Stimulated activated naive B cell treated with anti-CD40 and anti-IgM and Interleukin-4, amounts not matched to agents 10 μg/mL and 1 μg/mL and 100 μg/mL, for 72 hours (primary cell): ENCODE data around the gene GALNT1.
"Not testable (repeated sequence)": the region's sequence is repeated elsewhere in the genome, so short reads cannot be mapped to it uniquely, and the experiment has no call there.

Experiments used
- ATAC-seq, 2 donors: fragments of 150-1000 bp; cut with Tn5 transposase; replicated peaks; 2 replicates each; pipeline ENCODE4 v1.10.0; 2021; ENCODE audit warnings: moderate library complexity in 1 of 2
- DNase-seq: peaks from one replicate; pipeline ENCODE4 v3.0.0; 2021
- H3K27ac Mint-ChIP-seq: one replicate; pipeline ENCODE4 v1.8.0; 2022; ENCODE audit warnings: mild to moderate bottlenecking, mixed read lengths
- H3K27me3 Mint-ChIP-seq, 2 donors: one replicate each; pipeline ENCODE4 v1.8.0; 2022; ENCODE audit warnings: mixed read lengths in 2 of 2
- H3K36me3 Mint-ChIP-seq, 2 donors: one replicate each; pipeline ENCODE4 v1.8.0; 2022; ENCODE audit warnings: mixed read lengths in 2 of 2, mild to moderate bottlenecking in 1 of 2
- H3K4me1 Mint-ChIP-seq, 2 donors: one replicate each; pipeline ENCODE4 v1.8.0; 2022; ENCODE audit warnings: mixed read lengths in 2 of 2, mild to moderate bottlenecking in 1 of 2
- H3K4me3 Mint-ChIP-seq, 2 donors: one replicate each; pipeline ENCODE4 v1.8.0; 2022; ENCODE audit warnings: mild to moderate bottlenecking in 2 of 2, mixed read lengths in 2 of 2, moderate library complexity in 1 of 2
- H3K9me3 Mint-ChIP-seq, 2 donors: one replicate each; pipeline ENCODE4 v1.8.0; 2022; ENCODE audit warnings: mixed read lengths in 2 of 2, mild to moderate bottlenecking in 1 of 2

GALNT1 gene

DNA sequence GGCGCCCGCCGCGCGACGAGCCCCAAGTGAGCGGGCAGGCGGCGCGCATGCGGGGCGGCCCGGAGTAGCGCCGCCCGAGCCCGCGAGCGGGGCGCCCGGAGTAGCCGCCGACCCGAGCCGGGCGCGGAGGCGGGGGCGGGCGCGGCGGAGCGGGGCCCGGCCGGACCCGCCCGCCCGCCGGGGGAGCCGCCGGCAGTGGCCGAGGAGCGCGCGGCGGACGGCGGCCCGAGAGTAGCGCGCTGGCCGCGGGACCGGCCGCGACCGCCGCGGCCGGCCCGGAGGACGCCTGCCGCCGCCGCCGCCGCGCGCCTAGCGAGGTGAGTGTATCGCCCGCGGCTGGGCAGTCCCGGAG, at the start of gene GALNT1:
Gene GALNT1, plus strand, starts transcription at position 195 of the 352 bp plus-strand sequence. CDS start 72,923 bp downstream, outside the sequence.
- Mint-ChIP-seq H3K27ac (peak within 1 kb of the TSS; percentile 91), H3K27me3 (peaks cover 0 to 4% of the 10 kb centered on the region in 2 donors), H3K36me3 (peaks cover 16 to 26% of the 10 kb centered on the region in 2 donors), H3K4me3 (peak within 1 kb of the TSS; percentile 83 to 84), H3K4me1 (peaks cover 32 to 53% of the 10 kb centered on the region in 2 donors), H3K9me3 (peaks cover 5 to 11% of the 10 kb centered on the region in 2 donors)
- ATAC-seq = peak; percentile 19 to 33
- no peak for DNase-seq

DNA sequence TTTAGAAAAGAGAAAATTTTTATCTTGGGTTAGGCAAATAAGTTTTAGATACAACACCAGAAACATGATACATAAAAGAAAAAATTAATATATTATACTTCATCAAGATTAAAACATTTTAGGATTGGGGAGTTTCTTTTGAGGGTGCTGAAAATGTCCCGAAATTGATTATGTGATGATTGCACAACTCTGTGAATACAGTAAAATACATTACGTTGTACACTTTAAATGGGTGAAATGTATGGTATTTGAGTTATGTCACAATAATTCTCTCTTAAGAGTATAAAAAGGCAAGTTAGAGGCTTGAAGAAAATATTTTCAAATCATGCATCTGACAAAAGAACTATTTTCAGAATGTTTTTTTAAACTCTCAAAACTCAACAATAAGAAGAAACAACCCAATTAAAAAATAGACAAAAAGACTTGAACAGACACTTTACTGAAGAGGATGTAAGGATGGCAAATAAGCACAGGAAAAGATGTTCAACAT, 47.6 kb upstream of the GALNT1 start:
- DNase-seq (no peak), ATAC-seq (no peak)
- peaks cover 3 to 9% of the 10 kb centered on the region in 2 donors for H3K36me3 Mint-ChIP-seq
- no peak overlapping the region for H3K4me3 Mint-ChIP-seq
- H3K27me3 Mint-ChIP-seq = peaks cover 9 to 14% of the 10 kb centered on the region in 2 donors
- no peaks in the 10 kb centered on the region for H3K4me1 Mint-ChIP-seq
- no peak overlapping the region for H3K27ac Mint-ChIP-seq
- H3K9me3 Mint-ChIP-seq = peaks cover 19% of the 10 kb centered on the region in 2 donors

DNA sequence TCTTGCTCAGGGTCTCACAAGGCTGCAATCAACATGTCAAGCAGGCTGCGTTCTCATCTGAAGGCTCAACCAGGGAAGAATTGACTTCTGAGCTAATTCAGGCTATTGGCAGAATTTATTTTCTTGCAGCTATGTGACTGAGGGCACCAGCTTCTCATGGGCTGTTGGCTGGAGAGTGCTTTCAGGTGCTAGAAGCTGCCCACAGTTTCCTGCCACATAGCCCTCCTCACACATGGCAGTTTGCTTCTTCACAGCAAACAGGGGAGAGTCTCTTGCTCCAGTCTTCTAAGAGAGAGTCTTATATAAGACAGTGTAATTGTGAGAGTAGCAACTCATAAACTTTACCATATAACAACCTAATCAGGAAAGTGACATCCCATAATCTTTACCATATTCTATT, 46.2 kb upstream of the GALNT1 start:
- H3K27ac Mint-ChIP-seq = no peak overlapping the region
- H3K4me1 Mint-ChIP-seq = no peaks in the 10 kb centered on the region
- H3K27me3 Mint-ChIP-seq = peaks cover 8 to 11% of the 10 kb centered on the region in 2 donors
- H3K4me3 Mint-ChIP-seq = no peak overlapping the region
- H3K9me3 Mint-ChIP-seq = peaks cover 19 to 20% of the 10 kb centered on the region in 2 donors
- H3K36me3 Mint-ChIP-seq = peaks cover 3 to 9% of the 10 kb centered on the region in 2 donors
- no peak for ATAC-seq
- DNase-seq = no peak

DNA sequence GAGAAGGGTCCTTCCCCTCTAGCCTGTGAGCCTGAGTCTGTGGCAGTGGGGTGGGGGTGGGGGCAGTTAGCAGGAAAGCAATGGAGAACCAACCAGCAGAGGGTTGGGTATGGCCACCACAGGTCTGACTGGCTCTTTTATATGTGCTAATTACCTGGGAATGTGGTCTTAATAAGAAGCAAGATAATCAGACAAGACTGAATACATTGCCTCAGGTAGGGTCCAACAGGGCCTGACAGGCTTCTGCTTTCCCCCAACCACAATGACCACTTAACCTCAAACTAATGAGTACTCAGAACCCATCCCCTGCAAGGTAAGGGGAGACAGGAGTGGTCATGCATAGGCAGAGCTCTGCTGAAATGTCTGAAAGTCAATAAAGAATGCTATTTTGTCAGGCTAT, 39.2 kb upstream of the GALNT1 start:
- Mint-ChIP-seq H3K4me1 (no peaks in the 10 kb centered on the region), H3K4me3 (no peak overlapping the region), H3K9me3 (peaks cover 2 to 4% of the 10 kb centered on the region in 2 donors), H3K27me3 (peaks cover 19 to 22% of the 10 kb centered on the region in 2 donors), H3K36me3 (no peaks in the 10 kb centered on the region), H3K27ac (no peak overlapping the region)
- DNase-seq = no peak
- no peak for ATAC-seq

DNA sequence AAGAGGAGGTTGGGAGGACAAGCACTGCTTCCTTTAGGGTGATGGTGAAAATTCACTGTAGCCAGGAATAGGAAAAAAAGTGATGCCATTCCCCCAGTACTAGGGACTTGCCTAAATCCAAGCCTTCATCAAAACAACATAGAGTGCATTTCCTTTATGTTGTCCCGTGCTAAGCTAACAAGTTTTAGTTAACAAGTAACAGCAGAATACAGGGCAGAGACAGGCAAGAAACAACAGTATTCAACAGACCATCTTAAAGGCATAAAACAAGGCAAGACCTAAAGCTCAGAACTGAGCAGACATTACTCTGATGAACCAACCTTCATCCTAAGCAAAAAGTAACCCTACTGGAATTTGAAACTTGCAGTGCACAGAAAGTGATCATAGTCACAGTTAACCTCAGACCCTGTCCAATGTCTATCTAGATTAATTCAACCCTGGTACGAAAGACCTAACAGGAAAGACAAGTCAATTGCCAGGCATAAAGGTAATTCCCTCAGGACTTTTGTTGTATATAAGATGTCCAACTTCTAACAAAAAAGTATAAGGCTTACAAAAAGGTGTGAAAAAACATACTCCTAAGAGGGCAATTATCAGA, 34.4 kb upstream of the GALNT1 start:
- Mint-ChIP-seq H3K9me3 (no peaks in the 10 kb centered on the region), H3K27ac (no peak overlapping the region), H3K27me3 (peaks cover 16 to 17% of the 10 kb centered on the region in 2 donors), H3K4me3 (no peak overlapping the region), H3K4me1 (no peaks in the 10 kb centered on the region), H3K36me3 (no peaks in the 10 kb centered on the region)
- DNase-seq (no peak), ATAC-seq (no peak)

DNA sequence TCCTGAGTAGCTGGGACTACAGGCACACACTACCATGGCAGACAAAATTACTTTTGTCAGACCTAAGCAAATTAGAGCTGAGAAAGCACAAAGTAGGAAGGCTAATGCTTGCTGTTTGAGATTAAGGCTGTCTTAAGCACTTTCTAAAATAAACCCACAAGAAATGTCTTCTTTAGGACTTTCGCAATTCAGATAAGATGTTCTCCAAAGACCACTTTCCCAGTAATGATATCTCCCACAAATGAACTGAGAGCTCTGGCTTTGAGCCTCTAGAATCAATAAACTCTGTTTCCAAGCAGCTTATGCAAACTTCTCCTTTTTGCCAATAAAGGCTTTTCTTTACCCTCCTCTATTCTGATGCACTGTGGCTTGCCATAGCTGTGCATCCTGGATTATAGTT, 32.0 kb upstream of the GALNT1 start:
- Mint-ChIP-seq H3K4me1 (no peaks in the 10 kb centered on the region), H3K27me3 (peaks cover 16 to 21% of the 10 kb centered on the region in 2 donors), H3K9me3 (no peaks in the 10 kb centered on the region), H3K4me3 (no peak overlapping the region), H3K36me3 (no peaks in the 10 kb centered on the region), H3K27ac (no peak overlapping the region)
- ATAC-seq (no peak), DNase-seq (no peak)

DNA sequence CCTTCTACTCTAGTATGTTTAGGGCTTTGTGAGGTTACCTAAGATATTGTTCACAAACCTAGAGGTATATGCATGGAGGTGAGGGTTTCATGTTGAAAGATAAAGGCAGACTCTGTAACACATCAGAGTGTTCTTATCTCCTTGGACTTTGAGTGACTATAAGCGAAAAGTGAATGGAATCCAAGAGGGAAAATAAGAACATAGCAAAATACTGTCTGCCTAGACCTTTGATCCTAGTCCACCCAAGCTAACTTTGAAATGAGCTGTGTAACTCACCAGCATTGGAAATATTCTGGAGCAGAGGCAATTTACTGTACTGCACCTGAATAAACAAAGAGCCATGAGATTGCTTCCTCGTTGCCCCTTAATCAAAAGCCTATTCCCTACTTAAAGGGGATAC, 28.2 kb upstream of the GALNT1 start:
- Mint-ChIP-seq H3K36me3 (no peaks in the 10 kb centered on the region), H3K27ac (no peak overlapping the region), H3K9me3 (no peaks in the 10 kb centered on the region), H3K4me3 (no peak overlapping the region), H3K27me3 (peaks cover 8 to 10% of the 10 kb centered on the region in 2 donors), H3K4me1 (no peaks in the 10 kb centered on the region)
- DNase-seq = no peak
- no peak for ATAC-seq

DNA sequence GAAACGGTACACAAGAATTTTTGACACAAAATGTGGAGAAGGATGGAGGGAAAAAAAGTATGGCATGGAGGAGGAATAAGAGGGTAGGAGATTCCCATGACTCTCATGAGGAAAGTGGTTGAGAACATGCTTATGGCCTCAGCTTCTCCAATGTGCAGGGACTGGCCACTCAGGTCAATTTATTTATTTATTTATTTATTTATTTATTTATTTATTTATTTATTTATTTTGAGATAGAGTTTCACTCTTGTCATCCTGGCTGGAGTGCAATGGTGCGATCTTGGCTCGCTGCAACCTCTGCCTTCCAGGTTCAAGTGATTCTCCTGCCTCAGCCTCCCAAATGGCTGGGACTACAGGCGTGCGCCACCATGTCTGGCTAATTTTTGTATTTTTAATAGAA, 26.0 kb upstream of the GALNT1 start:
- not testable (repeated sequence) for DNase-seq, H3K36me3 Mint-ChIP-seq, H3K4me1 Mint-ChIP-seq, H3K4me3 Mint-ChIP-seq, ATAC-seq, H3K9me3 Mint-ChIP-seq, H3K27ac Mint-ChIP-seq
- H3K27me3 Mint-ChIP-seq = peaks cover 8 to 10% of the 10 kb centered on the region in 2 donors

DNA sequence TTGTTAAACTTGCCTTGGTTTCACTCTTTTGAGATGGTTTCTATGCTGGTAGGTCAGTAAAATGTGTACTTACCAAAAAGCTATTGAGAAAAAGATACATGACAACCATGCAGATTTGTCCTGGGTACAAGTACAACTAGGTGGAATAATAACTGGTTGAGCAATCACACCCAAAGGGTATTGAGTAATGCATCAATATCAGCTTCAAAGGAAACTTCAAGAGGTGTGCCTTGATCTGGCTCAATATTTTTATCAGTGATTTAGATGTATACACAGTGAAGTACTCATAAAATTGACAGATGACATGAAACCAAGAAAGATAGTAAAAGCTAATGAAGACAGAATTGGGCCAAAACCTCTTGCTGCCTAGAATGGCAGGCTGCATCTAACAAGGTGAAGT, 21.7 kb upstream of the GALNT1 start:
- peaks cover 2 to 6% of the 10 kb centered on the region in 2 donors for H3K4me1 Mint-ChIP-seq
- peaks cover 3 to 6% of the 10 kb centered on the region in 2 donors for H3K27me3 Mint-ChIP-seq
- DNase-seq = no peak
- no peaks in the 10 kb centered on the region for H3K36me3 Mint-ChIP-seq
- H3K27ac Mint-ChIP-seq = no peak overlapping the region
- H3K9me3 Mint-ChIP-seq = no peaks in the 10 kb centered on the region
- no peak overlapping the region for H3K4me3 Mint-ChIP-seq
- ATAC-seq = no peak

DNA sequence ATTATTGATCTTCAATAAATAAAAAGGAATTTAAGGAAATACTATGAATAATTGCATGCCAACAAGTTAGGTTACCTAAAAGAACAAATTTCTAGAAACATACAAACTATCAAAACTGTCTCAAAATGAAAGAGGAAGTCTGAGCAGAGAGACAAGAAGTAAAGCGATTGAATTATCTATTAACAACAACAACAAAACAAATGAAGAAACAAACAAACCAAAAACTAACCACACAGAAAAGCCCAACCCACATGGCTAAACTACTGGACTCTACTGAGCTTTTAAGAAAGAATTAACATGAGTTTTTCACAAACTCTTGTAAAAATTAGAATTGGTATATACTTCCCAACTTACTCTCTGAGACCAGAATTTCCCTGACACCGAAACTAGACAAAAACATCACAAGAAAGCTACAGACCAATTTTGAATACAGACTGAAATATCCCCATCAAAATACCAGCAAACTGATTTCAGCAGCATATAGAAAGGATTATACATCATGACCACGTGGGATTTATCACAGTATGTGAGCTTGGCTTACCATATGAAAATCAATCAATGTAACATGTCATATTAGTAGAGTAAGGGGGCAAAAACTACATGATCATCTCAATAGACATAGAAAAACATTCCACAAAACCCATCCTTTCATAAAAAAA, 16.6 kb upstream of the GALNT1 start:
- Mint-ChIP-seq H3K27me3 (no peaks in the 10 kb centered on the region), H3K27ac (peak overlapping the region; percentile 2), H3K9me3 (no peaks in the 10 kb centered on the region), H3K4me1 (peaks cover 5 to 17% of the 10 kb centered on the region in 2 donors), H3K4me3 (peak overlapping the region; percentile 18 to 54), H3K36me3 (no peaks in the 10 kb centered on the region)
- no peak for DNase-seq
- peak; percentile 51 for ATAC-seq

DNA sequence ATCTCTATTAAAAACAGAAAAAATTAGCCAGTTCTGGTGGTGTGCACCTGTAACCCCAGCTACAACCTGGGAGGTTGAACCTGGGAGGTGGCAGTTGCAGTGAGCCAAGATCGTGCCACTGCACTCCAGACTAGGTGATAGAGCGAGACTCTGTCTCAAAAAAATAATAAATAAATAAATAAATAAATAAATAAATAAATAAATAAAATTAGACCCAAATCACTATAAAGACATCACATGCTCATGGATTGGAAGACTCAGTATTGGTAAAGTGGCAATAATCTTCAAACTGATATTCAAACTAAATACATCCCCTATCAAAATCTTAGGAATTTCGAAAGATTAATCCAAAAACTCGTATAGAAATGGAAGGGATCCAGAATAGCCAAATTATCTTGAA, 15.5 kb upstream of the GALNT1 start:
- ATAC-seq (no peak), DNase-seq (no peak)
- no peaks in the 10 kb centered on the region for H3K36me3 Mint-ChIP-seq
- H3K9me3 Mint-ChIP-seq = no peaks in the 10 kb centered on the region
- H3K4me3 Mint-ChIP-seq = no peak overlapping the region
- no peaks in the 10 kb centered on the region for H3K27me3 Mint-ChIP-seq
- peaks cover 5 to 17% of the 10 kb centered on the region in 2 donors for H3K4me1 Mint-ChIP-seq
- H3K27ac Mint-ChIP-seq = no peak overlapping the region

DNA sequence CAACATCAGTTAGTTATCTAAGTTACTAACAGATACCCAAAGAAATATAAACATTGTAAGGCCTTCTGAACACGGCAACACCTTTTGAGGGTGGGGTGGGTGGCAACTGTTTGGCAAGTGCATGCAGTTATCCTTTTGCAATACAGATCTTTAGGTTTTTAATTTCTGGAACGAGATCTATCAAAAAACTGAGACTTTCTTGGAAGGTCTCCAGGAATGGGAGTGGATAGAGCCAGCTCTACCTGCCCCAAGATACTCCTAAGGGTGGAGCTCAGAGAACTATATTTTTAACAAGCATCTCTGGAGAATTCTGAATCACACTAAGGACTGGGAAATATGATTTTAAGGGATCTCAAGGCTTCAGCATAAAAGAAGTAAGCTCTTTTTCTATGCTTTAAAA, 11.4 kb upstream of the GALNT1 start:
- DNase-seq = no peak
- no peaks in the 10 kb centered on the region for H3K27me3 Mint-ChIP-seq
- H3K4me3 Mint-ChIP-seq = no peak overlapping the region
- no peak overlapping the region for H3K27ac Mint-ChIP-seq
- no peaks in the 10 kb centered on the region for H3K9me3 Mint-ChIP-seq
- peaks cover under 1 to 8% of the 10 kb centered on the region in 2 donors for H3K4me1 Mint-ChIP-seq
- no peaks in the 10 kb centered on the region for H3K36me3 Mint-ChIP-seq
- no peak for ATAC-seq

DNA sequence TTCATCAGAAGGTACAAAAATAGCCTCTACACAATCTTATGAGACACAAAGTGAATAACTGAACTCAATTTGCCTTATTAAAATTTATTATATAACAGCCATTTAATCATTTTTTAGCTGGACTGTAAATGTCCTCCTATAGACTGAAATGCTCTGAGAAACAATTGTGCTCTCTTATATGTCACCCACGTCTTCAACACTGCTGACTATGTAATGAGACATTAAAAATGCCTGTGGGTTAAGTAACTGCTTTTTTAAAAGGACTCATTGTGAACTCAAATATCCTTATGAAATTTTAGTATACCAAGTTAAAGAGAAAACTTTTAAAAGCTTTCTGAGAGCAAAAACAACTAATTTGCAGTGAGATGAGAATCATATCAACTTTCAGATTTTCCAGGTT, 10.4 kb upstream of the GALNT1 start:
- Mint-ChIP-seq H3K9me3 (peaks cover 4 to 6% of the 10 kb centered on the region in 2 donors), H3K4me1 (peaks cover 0 to 5% of the 10 kb centered on the region in 2 donors), H3K27me3 (no peaks in the 10 kb centered on the region), H3K27ac (no peak overlapping the region), H3K36me3 (peaks cover 6 to 7% of the 10 kb centered on the region in 2 donors), H3K4me3 (no peak overlapping the region)
- ATAC-seq (no peak), DNase-seq (no peak)

DNA sequence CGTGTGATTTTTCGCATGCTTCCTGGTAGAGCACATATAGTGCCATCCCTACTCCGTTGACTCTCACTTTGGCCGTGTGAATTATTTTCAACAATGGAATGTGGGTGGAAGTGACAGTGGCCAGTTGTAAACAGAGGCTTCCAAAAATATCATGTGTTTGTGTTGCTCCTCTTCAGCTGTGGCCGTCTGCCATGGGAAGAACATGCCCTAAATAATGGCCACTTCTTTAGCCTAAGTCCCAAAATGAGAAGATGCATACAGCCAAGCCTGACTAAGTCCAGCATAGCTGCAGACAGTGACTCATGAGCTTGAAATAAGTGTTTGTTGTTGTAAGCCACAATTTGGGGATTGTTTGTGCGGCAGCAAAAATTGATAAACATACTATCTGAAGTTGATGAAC, 8.9 kb upstream of the GALNT1 start:
- ATAC-seq = no peak
- H3K36me3 Mint-ChIP-seq = peaks cover 7 to 15% of the 10 kb centered on the region in 2 donors
- DNase-seq = no peak
- H3K27ac Mint-ChIP-seq = no peak overlapping the region
- H3K27me3 Mint-ChIP-seq = no peaks in the 10 kb centered on the region
- H3K4me1 Mint-ChIP-seq = peaks cover 7 to 15% of the 10 kb centered on the region in 2 donors
- H3K9me3 Mint-ChIP-seq = peaks cover 10 to 16% of the 10 kb centered on the region in 2 donors
- no peak overlapping the region for H3K4me3 Mint-ChIP-seq

DNA sequence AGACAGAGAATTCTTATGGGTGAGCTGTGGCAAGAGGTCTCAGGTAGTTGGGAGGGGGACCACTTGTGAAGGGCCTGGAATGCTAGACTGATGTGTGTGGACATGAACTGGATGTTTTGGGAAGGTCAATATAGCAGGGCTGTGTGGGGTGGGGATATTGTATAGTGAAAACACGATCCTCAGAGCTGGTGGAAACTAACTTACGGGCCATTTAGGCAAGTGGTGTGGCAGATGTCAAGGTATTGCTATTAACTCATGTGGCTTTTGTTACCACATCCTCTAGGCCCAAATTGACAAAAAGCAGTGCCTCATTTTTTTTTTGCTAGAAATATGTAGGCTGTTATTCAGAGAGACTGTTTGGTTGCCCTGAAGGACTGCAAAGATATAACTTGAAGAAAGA, 8.0 kb upstream of the GALNT1 start:
- H3K27ac Mint-ChIP-seq = no peak overlapping the region
- peak in 1 of 2 donors; percentile 24 for ATAC-seq

More for the DNA sequence above, 8.0 kb upstream of the GALNT1 start:
- DNase-seq = no peak
- Mint-ChIP-seq H3K4me1 (peaks cover 10 to 18% of the 10 kb centered on the region in 2 donors), H3K36me3 (peaks cover 7 to 15% of the 10 kb centered on the region in 2 donors), H3K27me3 (no peaks in the 10 kb centered on the region), H3K9me3 (peaks cover 10 to 16% of the 10 kb centered on the region in 2 donors), H3K4me3 (no peak overlapping the region)
